Dermis blood vessel endothelial cell (primary cell): ENCODE results near the gene WDR72. TPM values are rescaled to one million over a fixed set of nuclear protein-coding genes. Genes with fewer than 3 reads are reported as not detected.
"Not testable (repeated sequence)": the region's sequence is repeated elsewhere in the genome, so short reads cannot be mapped to it uniquely, and the experiment has no call there.

Experiments used
- DNase-seq: peaks from one replicate; pipeline ENCODE4 v3.0.0; 2010
- total RNA-seq: library from RNA; depleted of rRNA; stranded (reverse); fragments of >200 nt; gene quantifications from 2 replicates; pipeline ENCODE4 v1.2.3, GENCODE V29; 2014

The WDR72 gene
- total RNA-seq, 1 donor from 2014 or later, result under 0.01 TPM

DNA sequence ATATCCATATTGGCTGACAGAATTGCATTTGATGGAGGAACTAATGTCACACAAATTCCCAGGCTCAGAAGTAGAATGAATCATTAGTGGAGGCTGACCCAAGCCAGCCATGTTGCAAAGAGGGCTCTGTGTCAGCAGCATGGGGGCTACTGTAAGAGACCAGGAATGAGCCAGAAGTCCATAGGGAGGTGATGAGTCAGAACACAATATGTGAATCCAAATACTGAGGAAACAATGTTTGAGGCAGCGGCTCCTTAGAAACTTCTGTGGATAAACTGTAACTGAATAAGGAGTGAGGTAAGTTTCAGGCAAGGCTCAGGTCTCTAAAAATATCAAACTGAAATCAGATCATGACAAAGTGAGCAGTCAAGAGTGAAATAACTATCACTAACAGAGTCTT is 170.7 kb downstream of the WDR72 start:
- DNase-seq, result no peak

DNA sequence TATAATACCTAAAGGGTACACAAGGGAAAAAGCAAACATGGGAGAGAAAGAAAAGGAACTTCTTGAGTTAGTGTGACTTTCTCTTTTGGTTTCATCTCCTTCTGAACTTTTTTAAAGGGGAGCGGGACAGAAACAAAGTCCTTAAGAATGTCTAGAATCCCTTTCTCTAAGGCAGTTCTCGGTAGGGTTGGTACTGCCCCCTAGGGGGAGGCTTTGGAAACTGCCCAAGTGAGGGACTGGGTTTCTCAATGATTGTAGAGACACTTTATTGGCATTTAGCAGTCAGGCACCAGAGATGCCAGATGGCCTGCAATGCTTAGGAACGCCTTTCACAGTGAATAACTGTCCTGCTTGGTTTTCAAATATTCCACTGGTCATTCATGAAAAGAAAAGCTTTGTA is 172.7 kb downstream of the WDR72 start:
- no peak for DNase-seq

DNA sequence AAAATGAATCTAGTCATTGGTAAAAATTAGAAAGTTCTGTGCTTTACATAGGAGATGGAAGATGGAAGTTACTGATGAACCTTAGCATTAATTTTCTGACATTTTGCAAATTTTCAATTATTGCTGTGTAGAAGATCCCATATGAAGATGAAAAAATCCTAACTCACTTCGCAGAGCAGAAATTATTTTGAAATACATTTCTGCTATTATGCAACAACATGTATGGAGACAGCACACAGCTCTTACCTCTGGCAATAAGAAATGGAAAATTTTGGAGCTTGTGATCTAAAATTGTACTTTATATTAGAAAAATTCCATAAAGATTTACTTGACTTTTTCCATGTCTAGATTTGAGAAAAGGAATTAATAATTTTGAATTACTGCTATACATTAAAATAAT is 177.9 kb downstream of the WDR72 start:
- no peak for DNase-seq

DNA sequence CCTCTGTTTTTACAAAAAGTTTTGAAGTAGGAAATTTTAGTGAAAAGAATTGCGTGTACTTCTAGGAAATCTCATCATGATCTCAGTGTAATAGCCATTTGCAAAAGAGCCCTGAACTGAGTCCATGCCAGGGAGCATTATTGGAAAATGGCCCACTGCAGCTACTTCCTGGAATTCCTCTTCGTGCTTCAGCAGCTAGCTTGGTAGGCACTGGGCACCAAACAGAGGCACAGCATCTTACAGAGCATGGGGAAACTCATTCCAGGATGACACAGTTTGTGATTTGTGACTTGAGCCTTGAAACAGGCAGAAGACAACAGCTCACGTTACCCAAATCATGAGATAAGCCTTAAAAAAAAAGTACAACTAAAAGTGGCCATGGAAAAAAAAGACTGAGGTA is 179.1 kb downstream of the WDR72 start:
- no peak for DNase-seq

DNA sequence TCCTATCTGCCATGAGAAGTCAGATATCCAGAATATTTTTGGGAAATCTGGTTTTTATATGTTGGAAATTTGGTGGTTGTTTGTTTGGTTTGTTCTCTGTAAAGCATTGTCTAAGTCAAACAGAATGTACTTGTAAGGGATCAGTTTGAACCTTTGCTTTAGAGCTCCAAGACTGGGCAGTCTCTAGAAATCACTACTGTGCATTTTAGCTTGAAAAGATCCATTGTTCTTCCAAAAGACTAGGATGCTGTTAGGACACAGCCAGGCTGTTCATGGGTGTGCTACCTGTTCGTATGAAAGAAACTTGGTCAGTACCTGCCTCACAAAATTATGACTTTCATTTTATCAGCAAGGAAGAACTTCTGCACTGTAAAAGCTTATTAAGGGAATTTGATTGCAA is 182.6 kb downstream of the WDR72 start:
- DNase-seq, result no peak

DNA sequence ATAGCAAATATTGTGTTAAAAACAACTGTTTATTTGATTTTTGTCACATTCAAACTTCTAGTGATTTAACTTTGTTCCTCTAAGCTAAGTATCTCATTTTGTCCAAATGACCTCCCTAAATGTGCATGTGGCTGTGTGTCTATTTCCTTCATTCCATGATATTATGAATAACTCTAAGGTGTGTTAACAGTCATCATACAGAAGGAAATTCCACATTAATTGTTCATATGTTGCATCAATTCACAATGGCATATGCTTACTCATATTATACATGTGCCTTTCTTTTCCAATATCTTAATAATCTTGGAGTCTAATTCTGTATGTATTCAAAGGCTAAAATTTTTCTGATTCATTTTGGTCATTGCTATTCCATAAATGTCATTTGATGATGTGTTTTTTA is 186.4 kb downstream of the WDR72 start:
- DNase-seq, result no peak

DNA sequence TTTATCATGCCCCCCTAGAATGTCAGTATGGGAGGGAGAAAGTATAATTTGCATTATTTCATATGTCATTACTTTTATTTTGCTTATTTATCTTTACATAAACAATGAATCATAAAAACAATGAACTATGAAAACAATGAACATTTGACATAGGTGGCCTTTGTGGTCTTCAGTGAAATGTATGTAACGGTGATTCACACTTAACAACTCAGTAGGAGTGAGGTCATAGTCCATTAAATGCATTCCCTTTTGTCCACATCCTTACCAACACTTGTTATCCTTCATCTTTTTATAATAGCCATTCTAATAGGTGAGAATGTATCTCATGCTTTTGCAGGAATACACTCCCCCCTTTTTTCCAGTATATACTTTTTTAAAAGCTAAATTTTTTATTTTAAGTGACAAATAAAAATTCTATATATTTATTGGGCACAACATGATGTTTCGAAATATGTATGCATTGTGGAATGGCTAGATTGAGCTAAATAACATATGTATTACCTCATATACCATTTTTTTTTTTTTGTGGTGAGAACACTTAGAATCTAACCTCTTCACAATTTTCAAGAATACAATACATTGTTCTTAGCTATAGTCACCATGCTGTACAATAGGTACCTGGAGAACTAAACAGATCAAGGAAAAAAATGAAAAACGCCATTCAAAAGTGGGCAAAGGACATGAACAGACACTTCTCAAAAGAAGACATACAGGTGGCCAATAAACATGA is 189.5 kb downstream of the WDR72 start:
- no peak for DNase-seq

DNA sequence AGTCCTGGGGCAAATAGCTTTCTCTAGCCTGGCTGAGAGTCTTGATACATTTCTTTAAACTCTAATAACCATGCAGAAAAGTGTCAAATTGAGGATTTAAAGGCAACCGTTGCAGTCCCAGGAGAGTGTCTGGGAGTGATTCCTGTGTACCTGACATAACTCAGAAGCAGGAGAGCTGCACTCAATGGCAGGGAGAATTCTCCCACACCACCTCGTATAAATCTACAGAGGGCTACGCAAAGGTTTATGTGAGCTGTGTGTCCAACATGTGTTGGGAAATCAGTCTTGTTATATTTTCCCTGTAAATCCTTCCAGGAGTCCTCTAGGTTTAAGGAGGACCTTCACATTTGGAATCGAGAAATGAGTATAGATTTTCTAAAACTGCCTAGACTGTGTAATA is 192.6 kb downstream of the WDR72 start:
- DNase-seq, result no peak

DNA sequence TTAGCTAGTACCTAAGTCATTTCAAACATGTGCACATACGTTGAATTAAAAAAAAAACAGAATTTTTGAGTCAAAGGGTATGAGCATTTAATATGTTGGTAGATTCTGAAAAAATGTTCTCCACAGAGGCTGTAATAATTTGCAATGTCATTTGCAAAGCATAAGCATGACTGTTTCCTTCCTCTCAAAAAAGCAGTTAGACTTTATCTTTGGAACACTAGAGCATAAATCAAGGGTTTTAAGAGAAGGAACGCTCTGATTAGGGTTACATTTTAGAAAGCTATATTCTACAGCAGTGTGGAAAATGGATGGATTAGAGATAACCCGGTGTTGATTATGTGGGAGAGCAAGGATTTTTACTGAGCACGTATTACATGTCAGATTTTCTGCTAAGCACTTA is 193.7 kb downstream of the WDR72 start:
- no peak for DNase-seq

DNA sequence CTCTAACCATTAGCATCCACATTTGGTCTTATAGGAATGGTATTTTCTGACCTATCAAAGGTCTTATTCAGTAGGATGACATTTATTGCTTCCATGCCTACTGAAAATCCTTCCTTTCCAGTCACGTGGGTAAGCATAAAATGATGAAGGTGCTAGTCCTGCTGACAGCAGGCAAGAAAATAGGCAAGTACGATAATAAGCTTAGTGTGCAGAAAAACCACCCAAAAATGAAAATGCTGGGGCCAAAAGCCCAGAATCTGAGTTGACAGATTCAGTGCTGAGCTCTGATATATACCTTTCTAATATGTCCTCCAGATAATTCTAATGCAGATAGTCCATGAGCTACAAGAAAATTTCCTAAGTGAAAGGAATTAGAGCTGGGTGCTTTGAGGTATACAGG is 194.8 kb downstream of the WDR72 start:
- no peak for DNase-seq

DNA sequence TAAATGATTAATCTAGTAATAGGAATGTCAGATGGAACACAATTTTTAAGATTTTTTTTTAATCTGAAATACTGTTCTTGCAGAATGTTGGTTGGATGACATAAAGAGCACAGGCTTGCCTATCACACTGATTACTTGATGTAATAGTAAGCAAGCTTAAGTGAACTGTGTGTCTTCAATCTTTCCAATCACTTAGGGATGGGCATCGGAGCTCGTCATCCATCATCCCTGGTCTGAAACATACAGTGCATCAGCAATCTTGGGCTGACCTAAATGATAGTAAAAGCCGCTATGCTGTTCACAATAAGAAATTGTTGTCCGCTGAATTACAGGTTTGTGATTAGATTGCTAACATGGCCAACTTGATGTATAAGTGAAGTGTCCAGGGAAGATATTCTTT is 195.8 kb downstream of the WDR72 start:
- no peak for DNase-seq

DNA sequence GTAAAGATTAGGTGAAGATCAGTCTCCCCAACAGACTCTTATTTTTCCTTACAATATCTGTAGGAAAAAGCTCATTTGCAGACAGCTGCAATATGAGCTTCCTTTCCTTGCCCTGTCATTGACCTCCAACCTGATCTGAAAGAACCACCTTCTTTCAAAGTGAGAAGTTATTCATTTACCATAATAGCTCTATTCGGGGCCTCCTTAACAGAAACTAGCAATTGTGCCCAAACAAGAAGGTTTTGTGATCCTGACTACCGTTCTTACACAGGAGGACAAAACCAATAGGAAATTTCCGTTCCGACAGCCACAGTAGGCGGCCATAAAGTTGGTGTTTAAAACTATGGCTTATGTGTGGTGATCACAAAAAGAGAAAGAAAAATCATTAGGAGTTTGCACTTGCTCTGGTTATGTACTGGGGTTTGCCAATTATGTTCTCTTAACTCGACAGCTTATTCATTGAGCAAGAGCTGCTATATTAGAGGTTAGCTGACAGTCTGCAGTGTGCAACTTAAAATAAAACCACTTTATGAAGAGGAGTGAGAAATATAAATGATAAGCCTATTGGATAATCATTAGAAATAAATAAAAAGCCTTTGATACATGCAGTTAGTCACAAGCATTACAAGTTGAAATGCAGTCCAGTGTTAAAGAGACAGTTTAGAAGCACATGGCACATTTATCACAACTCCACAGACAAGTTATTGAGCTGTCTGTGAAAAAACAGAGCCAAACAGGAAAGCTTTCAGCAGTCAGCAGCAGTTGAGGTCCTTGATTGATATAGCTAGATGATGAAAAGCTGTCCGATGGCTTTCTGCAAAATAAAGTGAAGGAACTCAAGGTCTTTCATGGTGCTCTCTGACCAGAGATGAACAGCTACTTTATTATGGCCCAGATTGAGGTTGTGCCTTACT is 199.8 kb downstream of the WDR72 start:
- DNase-seq, result no peak

DNA sequence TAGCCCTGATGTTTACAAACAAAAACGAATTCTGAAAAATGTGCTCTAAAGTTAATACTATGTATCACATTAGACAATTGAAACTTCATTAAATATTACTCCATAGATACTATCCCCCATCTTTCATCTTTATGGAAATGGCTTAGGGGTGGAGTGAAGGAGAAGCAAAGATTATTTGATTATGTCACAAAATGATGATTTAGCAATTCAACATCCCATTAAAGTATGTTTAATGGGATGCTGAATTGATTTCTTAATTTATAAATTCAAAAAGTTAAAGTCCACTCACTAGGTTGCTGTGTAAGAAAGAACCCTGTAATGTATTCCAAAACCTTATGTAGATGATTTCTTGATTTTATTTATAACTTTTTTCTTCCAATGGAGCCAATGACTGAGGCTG is 201.1 kb downstream of the WDR72 start:
- no peak for DNase-seq

DNA sequence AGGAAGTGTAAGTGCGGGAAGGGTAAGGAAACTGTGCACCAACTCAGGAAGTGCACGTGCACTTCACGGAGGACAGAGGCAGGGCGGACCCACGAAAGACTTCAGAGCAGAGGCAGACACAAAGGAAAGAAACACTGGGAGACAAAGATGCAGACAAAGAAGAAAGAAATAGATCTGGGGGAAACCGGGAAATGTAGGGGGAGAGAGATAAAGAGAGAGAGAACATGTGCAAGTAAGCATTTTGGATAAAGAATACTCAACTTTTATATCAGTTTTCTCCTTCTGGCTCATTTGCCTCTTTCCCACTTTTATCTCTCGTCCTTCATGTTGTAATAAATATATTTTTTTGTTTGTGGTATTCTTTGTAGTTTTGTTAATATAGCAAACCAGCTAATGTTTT is 204.2 kb downstream of the WDR72 start:
- no peak for DNase-seq

DNA sequence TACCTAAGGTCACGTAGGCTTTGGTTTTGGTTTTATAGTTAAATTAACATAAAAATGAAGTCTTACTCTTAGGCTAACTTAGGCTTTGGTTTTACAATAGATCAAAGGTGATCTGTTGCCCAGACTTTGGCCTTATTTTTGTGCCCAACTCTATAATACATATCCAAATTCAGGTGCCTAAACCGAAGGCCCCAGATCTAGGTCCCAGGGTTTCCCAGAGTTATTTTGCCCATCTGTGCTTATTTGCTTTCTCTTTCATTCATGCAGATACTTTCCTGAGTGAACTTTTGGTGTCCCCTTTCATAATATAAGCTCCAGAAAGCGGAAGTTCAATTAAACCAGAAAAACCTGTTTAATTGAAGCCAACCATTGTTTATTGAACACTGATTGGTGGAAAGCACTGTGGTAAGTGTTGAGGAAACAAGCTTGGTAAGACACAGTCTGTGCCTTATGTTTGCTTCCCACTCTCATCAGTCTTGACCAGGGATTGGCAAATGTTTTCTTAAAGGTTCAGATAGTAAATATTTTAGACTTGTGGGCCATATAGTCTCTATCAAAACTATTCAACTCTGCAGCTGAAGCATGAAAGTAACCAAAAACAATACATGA is 209.7 kb downstream of the WDR72 start:
- DNase-seq, result no peak

DNA sequence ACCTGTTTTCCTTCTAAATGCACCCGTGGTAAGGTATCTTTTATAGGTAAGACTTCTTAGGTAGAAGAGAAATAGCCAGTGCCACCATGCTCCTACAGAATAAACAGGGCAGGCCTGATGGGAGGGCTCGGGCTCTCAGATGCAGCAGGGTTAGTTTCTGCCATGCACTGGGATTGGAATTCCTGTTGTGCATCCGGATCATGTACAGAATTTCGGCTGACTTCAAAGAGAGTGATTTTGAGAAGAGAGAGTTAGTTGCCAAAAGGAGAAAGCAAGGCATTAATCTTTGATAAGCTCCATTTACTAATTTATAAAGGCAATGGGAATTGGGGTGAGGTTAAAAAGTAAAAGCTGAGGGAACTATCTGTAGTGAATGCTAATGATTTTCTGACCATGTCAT is 211.2 kb downstream of the WDR72 start:
- DNase-seq, result no peak

DNA sequence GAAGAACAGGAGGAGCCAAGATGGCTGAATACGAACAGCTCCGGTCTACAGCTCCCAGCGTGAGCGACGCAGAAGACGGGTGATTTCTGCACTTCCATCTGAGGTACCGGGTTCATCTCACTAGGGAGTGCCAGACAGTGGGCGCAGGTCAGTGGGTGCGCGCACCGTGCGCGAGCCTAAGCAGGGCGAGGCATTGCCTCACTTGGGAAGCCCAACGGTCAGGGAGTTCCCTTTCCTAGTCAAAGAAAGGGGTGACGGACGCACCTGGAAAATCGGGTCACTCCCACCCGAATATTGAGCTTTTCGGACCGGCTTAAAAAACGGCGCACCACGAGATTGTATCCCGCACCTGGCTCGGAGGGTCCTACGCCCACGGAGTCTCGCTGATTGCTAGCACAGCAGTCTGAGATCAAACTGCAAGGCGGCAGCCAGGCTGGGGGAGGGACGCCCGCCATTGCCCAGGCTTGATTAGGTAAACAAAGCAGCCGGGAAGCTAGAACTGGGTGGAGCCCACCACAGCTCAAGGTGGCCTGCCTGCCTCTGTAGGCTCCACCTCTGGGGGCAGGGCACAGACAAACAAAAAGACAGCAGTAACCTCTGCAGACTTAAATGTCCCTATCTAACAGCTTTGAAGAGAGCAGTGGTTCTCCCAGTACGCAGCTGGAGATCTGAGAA is 218.7 kb downstream of the WDR72 start:
- DNase-seq, result not testable (repeated sequence)

DNA sequence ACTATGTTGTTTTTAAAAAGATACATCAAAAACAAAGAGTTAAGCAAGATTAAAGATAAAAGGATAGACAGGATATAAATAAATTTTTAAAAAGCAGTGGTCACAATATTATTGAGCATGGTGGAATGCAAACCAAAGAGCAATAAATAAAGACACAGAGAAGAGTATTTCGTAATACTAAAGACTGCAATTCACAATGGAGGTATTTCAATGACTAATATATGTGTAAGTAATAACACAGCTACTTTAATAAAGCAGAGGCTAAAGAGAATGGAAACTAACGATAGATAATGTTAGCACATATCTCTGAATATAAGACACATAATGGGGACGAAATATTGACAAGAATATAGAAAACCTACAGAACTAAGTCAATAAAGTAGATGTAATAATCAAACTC is 219.6 kb downstream of the WDR72 start:
- DNase-seq, result no peak

DNA sequence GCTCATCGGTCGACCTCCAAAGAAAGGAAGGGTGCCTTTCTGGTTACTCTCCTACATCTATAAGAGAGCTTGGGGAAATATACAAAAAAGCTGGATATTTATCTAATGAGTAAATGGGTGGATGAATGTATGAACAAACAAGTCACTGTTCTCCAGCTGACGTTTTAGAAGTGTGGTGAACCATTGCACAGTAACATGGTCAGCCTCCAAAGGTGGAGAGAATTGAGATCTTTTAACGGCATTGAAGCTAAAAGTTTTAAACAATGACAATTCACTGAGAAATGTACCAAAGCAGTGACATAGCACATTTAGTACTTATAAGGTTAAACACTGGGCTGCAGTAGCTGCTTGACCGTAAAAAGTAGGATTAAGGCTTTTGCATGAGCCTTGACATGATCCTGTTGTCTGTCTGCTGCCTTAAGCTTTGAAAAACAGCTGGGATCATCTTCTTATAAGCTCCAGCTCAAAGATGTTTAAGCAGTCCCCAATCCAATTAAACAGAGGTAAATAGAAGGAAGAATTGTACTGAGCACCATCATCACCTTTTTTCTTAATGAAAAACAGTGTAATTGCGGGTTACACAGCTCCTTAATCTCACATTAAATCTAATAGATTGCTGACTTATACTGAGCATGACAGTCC is 222.9 kb downstream of the WDR72 start:
- no peak for DNase-seq

DNA sequence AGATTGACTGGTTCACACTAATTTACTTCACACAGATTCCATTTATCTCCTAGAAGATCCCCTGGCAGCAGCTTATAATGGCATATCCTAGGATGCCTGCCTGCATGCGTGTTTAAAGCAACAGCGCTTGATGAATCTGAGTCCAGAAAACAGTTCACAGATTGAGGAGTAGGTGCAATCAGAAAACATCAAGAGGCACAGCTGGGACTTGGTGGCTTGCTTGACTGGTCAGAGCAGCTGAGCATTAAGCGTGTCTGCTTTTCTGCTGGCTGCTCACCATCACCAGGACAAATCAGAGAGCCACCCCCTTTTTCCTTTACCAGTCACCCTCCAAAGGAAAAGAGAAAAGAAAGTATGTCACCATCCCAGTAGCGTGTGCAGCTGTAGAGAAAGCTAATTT is 223.6 kb downstream of the WDR72 start:
- DNase-seq, result no peak

DNA sequence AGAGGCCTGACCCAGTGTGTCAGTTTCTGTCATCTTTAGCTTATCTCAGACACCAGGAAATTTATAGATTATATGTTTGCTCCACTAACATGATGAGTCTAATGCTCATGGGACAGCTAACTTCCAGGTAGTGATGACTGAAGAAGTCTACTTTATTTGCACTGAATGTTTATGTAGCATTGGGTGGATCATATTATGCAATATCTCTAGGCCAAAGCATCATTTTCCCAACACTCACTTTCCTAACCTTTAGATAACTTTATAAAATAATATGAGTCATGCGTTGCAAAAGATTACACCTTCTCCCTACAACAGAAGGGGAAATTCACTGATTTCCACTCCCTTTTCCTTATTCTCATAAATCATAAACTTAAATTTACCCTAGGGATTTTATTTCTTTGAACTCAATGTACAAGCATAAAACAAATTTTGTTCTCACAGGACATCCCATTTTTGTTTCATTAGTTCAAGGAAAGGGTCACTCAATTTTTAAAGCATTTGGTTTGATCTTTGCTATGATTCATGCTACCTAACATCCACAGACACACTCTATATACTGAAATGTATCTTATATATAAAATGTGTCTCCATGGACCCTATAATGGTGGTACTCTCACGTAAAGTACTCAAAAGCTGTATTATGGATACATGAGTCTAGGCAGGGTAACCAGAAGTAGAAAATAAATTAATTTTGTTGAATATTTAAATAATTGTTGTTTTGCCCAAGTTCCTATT is 225.2 kb downstream of the WDR72 start:
- DNase-seq, result no peak

DNA sequence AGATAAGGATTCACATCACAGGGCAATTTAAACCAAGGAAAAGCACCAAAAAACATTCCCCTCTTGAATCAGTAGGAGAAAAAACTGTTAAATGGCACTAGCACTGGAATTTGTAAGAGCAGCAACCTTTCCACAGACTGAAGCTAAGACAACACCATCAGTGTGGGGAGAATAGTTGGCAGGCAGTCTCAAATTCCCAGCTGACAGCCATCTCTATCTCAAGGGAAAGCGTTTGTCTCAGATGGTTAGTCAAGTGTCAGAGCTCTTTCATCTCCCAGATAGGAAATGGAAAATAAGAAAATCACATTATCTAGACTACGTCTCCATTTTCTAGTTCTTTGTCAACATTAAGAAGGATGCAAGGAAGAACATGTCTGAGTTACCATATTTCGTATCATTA is 228.7 kb downstream of the WDR72 start:
- no peak for DNase-seq
